ENCODE results near the gene TIMP3.

Gene TIMP3

GRCh38 chr22:32764330-32765131 is 37.0 kb upstream of the TIMP3 start:
- Histone ChIP-seq H3K4me3 (ENCODE audit: low read length in 2 of 2) (peak overlapping the region in 1 of 2 donors; percentile 15), H3K9me3 (ENCODE audit: control insufficient read depth in 2 of 2, low read length in 2 of 2) (peaks cover 0 to 8% of the 10 kb centered on the region in 2 donors), H3K4me1 (ENCODE audit: control insufficient read depth, insufficient read depth, low read length) (peaks cover 7% of the 10 kb centered on the region), H3K27ac (ENCODE audit: low read length) (no peak overlapping the region), H3K27me3 (ENCODE audit: control insufficient read depth in 1 of 2, insufficient read depth in 2 of 2, low read length in 2 of 2) (no peaks in the 10 kb centered on the region), H3K36me3 (ENCODE audit: control insufficient read depth in 2 of 2, insufficient read depth in 2 of 2, low read length in 2 of 2) (no peaks in the 10 kb centered on the region), H3K9ac (ENCODE audit: low read length in 2 of 2) (no peak overlapping the region)

GRCh38 chr22:32765132-32765618 is 36.3 kb upstream of the TIMP3 start:
- Histone ChIP-seq H3K4me1 (ENCODE audit: control insufficient read depth, insufficient read depth, low read length) (peaks cover 7% of the 10 kb centered on the region), H3K27ac (ENCODE audit: low read length) (no peak overlapping the region), H3K36me3 (ENCODE audit: control insufficient read depth in 2 of 2, insufficient read depth in 2 of 2, low read length in 2 of 2) (no peaks in the 10 kb centered on the region), H3K27me3 (ENCODE audit: control insufficient read depth in 1 of 2, insufficient read depth in 2 of 2, low read length in 2 of 2) (no peaks in the 10 kb centered on the region), H3K9me3 (ENCODE audit: control insufficient read depth in 2 of 2, low read length in 2 of 2) (peaks cover 0 to 8% of the 10 kb centered on the region in 2 donors), H3K4me3 (ENCODE audit: low read length in 2 of 2) (no peak overlapping the region), H3K9ac (ENCODE audit: low read length in 2 of 2) (no peak overlapping the region)

- Histone ChIP-seq H3K9me3 (ENCODE audit: control insufficient read depth in 2 of 2, low read length in 2 of 2) (peaks cover 0 to 8% of the 10 kb centered on the region in 2 donors), H3K36me3 (ENCODE audit: control insufficient read depth in 2 of 2, insufficient read depth in 2 of 2, low read length in 2 of 2) (no peaks in the 10 kb centered on the region), H3K27ac (ENCODE audit: low read length) (no peak overlapping the region), H3K4me3 (ENCODE audit: low read length in 2 of 2) (no peak overlapping the region), H3K9ac (ENCODE audit: low read length in 2 of 2) (no peak overlapping the region), H3K4me1 (ENCODE audit: control insufficient read depth, insufficient read depth, low read length) (peaks cover 3% of the 10 kb centered on the region), H3K27me3 (ENCODE audit: control insufficient read depth in 1 of 2, insufficient read depth in 2 of 2, low read length in 2 of 2) (no peaks in the 10 kb centered on the region)
Measured at GRCh38 chr22:32771756-32772155, 29.7 kb upstream of the TIMP3 start.

GRCh38 chr22:32775957-32776356 is 25.5 kb upstream of the TIMP3 start:
- Histone ChIP-seq H3K9ac (ENCODE audit: low read length in 2 of 2) (no peak overlapping the region), H3K4me1 (ENCODE audit: control insufficient read depth, insufficient read depth, low read length) (peaks cover 14% of the 10 kb centered on the region), H3K9me3 (ENCODE audit: control insufficient read depth in 2 of 2, low read length in 2 of 2) (peaks cover 0 to 3% of the 10 kb centered on the region in 2 donors), H3K27me3 (ENCODE audit: control insufficient read depth in 1 of 2, insufficient read depth in 2 of 2, low read length in 2 of 2) (no peaks in the 10 kb centered on the region), H3K36me3 (ENCODE audit: control insufficient read depth in 2 of 2, insufficient read depth in 2 of 2, low read length in 2 of 2) (no peaks in the 10 kb centered on the region), H3K27ac (ENCODE audit: low read length) (no peak overlapping the region), H3K4me3 (ENCODE audit: low read length in 2 of 2) (no peak overlapping the region)

- H3K4me1 ChIP-seq (ENCODE audit: control insufficient read depth, insufficient read depth, low read length), result peaks cover 11% of the 10 kb centered on the region
- peaks cover 0 to 3% of the 10 kb centered on the region in 2 donors for H3K9me3 ChIP-seq (ENCODE audit: control insufficient read depth in 2 of 2, low read length in 2 of 2)
- no peak overlapping the region for H3K27ac ChIP-seq (ENCODE audit: low read length)
- no peaks in the 10 kb centered on the region for H3K36me3 ChIP-seq (ENCODE audit: control insufficient read depth in 2 of 2, insufficient read depth in 2 of 2, low read length in 2 of 2)
- H3K4me3 ChIP-seq (ENCODE audit: low read length in 2 of 2), result no peak overlapping the region
- no peaks in the 10 kb centered on the region for H3K27me3 ChIP-seq (ENCODE audit: control insufficient read depth in 1 of 2, insufficient read depth in 2 of 2, low read length in 2 of 2)
- no peak overlapping the region for H3K9ac ChIP-seq (ENCODE audit: low read length in 2 of 2)
Measured at GRCh38 chr22:32776397-32776796, 25.1 kb upstream of the TIMP3 start.

GRCh38 chr22:32776802-32777201 is 24.7 kb upstream of the TIMP3 start:
- no peaks in the 10 kb centered on the region for H3K36me3 ChIP-seq (ENCODE audit: control insufficient read depth in 2 of 2, insufficient read depth in 2 of 2, low read length in 2 of 2)
- H3K9me3 ChIP-seq (ENCODE audit: control insufficient read depth in 2 of 2, low read length in 2 of 2), result peaks cover 0 to 3% of the 10 kb centered on the region in 2 donors
- H3K4me3 ChIP-seq (ENCODE audit: low read length in 2 of 2), result no peak overlapping the region
- peaks cover 11% of the 10 kb centered on the region for H3K4me1 ChIP-seq (ENCODE audit: control insufficient read depth, insufficient read depth, low read length)
- H3K27me3 ChIP-seq (ENCODE audit: control insufficient read depth in 1 of 2, insufficient read depth in 2 of 2, low read length in 2 of 2), result no peaks in the 10 kb centered on the region
- H3K9ac ChIP-seq (ENCODE audit: low read length in 2 of 2), result no peak overlapping the region
- no peak overlapping the region for H3K27ac ChIP-seq (ENCODE audit: low read length)

- peaks cover 0 to 3% of the 10 kb centered on the region in 2 donors for H3K9me3 ChIP-seq (ENCODE audit: control insufficient read depth in 2 of 2, low read length in 2 of 2)
- H3K36me3 ChIP-seq (ENCODE audit: control insufficient read depth in 2 of 2, insufficient read depth in 2 of 2, low read length in 2 of 2), result no peaks in the 10 kb centered on the region
- H3K9ac ChIP-seq (ENCODE audit: low read length in 2 of 2), result no peak overlapping the region
- no peak overlapping the region for H3K27ac ChIP-seq (ENCODE audit: low read length)
- H3K4me1 ChIP-seq (ENCODE audit: control insufficient read depth, insufficient read depth, low read length), result peaks cover 11% of the 10 kb centered on the region
- H3K4me3 ChIP-seq (ENCODE audit: low read length in 2 of 2), result no peak overlapping the region
- H3K27me3 ChIP-seq (ENCODE audit: control insufficient read depth in 1 of 2, insufficient read depth in 2 of 2, low read length in 2 of 2), result no peaks in the 10 kb centered on the region
Measured at GRCh38 chr22:32777987-32778386, 23.5 kb upstream of the TIMP3 start.

GRCh38 chr22:32780726-32781310 is 20.7 kb upstream of the TIMP3 start:
- Histone ChIP-seq H3K27me3 (ENCODE audit: control insufficient read depth in 1 of 2, insufficient read depth in 2 of 2, low read length in 2 of 2) (no peaks in the 10 kb centered on the region), H3K36me3 (ENCODE audit: control insufficient read depth in 2 of 2, insufficient read depth in 2 of 2, low read length in 2 of 2) (no peaks in the 10 kb centered on the region), H3K27ac (ENCODE audit: low read length) (no peak overlapping the region), H3K4me1 (ENCODE audit: control insufficient read depth, insufficient read depth, low read length) (peaks cover 20% of the 10 kb centered on the region), H3K9me3 (ENCODE audit: control insufficient read depth in 2 of 2, low read length in 2 of 2) (no peaks in the 10 kb centered on the region), H3K9ac (ENCODE audit: low read length in 2 of 2) (no peak overlapping the region), H3K4me3 (ENCODE audit: low read length in 2 of 2) (no peak overlapping the region)

GRCh38 chr22:32781695-32782094 is 19.8 kb upstream of the TIMP3 start:
- peaks cover 22% of the 10 kb centered on the region for H3K4me1 ChIP-seq (ENCODE audit: control insufficient read depth, insufficient read depth, low read length)
- H3K4me3 ChIP-seq (ENCODE audit: low read length in 2 of 2), result no peak overlapping the region
- no peak overlapping the region for H3K9ac ChIP-seq (ENCODE audit: low read length in 2 of 2)
- H3K27ac ChIP-seq (ENCODE audit: low read length), result no peak overlapping the region
- no peaks in the 10 kb centered on the region for H3K36me3 ChIP-seq (ENCODE audit: control insufficient read depth in 2 of 2, insufficient read depth in 2 of 2, low read length in 2 of 2)
- H3K27me3 ChIP-seq (ENCODE audit: control insufficient read depth in 1 of 2, insufficient read depth in 2 of 2, low read length in 2 of 2), result no peaks in the 10 kb centered on the region
- H3K9me3 ChIP-seq (ENCODE audit: control insufficient read depth in 2 of 2, low read length in 2 of 2), result no peaks in the 10 kb centered on the region

GRCh38 chr22:32785321-32786026 is 16.0 kb upstream of the TIMP3 start:
- Histone ChIP-seq H3K4me1 (ENCODE audit: control insufficient read depth, insufficient read depth, low read length) (peaks cover 24% of the 10 kb centered on the region), H3K27me3 (ENCODE audit: control insufficient read depth in 1 of 2, insufficient read depth in 2 of 2, low read length in 2 of 2) (no peaks in the 10 kb centered on the region), H3K27ac (ENCODE audit: low read length) (no peak overlapping the region), H3K36me3 (ENCODE audit: control insufficient read depth in 2 of 2, insufficient read depth in 2 of 2, low read length in 2 of 2) (no peaks in the 10 kb centered on the region), H3K9ac (ENCODE audit: low read length in 2 of 2) (no peak overlapping the region), H3K4me3 (ENCODE audit: low read length in 2 of 2) (no peak overlapping the region), H3K9me3 (ENCODE audit: control insufficient read depth in 2 of 2, low read length in 2 of 2) (no peaks in the 10 kb centered on the region)
